Upper lobe of left lung (tissue), 4 donors: Measurements from ENCODE around the gene CLASRP.

Experiments
- CTCF ChIP-seq, 6 experiments: fragments of 450-650 bp in 4 of 6; fragments of 200-600 bp in 2 of 6; sonication (generic) in 2 of 6; IDR thresholded peaks; one replicate each; pipeline ENCODE4 v1.5.1; 2016 to 2019; ENCODE audit warnings: antibody characterized with exemption in 6 of 6
- EP300 ChIP-seq, 4 donors: sonication (generic); formaldehyde crosslinking; IDR thresholded peaks; one replicate each; pipeline ENCODE4 v1.5.1; 2017; ENCODE audit warnings: antibody characterized with exemption in 4 of 4, control low read depth in 2 of 4
- POLR2A ChIP-seq, 4 donors: fragments of 450-650 bp; IDR thresholded peaks; one replicate each; pipeline ENCODE4 v1.5.1; 2016 to 2017; ENCODE audit warnings: antibody characterized with exemption in 4 of 4, mild to moderate bottlenecking in 2 of 4

- TF ChIP-seq POLR2A (IDR thresholded peaks at IDR 0.05) (no peak), CTCF (IDR thresholded peaks at IDR 0.05) (no peak), EP300 (IDR thresholded peaks at IDR 0.05) (no peak)
Observed at GRCh38 chr19:45051929-45052579, 13.2 kb downstream of the CLASRP start.
